Retinal pigment epithelial cell (primary cell): ENCODE measurements around the gene TTLL4.
"Not testable (repeated sequence)": the region's sequence is repeated elsewhere in the genome, so short reads cannot be mapped to it uniquely, and the experiment has no call there.

Experiments used
- DNase-seq: peaks from one replicate; pipeline ENCODE4 v3.0.0-alpha.2; 2010; ENCODE audit warnings: low read depth
- H3K4me3 ChIP-seq: 2 replicates; pipeline ENCODE4 v1.5.1; 2011; ENCODE audit warnings: mild to moderate bottlenecking, low read length, control low read depth, moderate library complexity
- TF ChIP-seq, protein P1 (sequence below): conservative IDR thresholded peaks from 2 replicates; pipeline ENCODE4 v1.5.1; 2011; ENCODE audit warnings: low read depth, low read length, control low read depth, inconsistent platforms

Gene TTLL4

DNA sequence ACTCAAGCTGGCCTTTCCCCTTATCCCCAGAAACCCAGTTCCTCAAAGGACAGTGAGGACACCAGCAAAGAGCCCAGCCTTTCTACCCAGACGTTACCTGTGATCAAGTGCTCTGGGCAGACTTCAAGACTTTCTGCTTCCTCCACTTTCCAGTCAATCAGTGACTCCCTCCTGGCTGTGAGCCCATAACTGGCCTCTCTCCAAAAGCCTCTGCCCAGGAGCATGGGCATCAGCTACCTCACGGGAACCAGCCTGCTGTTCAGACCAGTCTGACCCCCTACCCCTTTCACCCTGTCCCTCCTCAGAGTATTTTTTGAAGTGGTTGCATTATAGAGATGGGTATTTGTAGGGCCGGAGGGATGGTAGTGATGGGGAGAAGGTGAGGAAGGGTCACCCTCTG lies 43.6 kb downstream of the TTLL4 start:
- no peak for DNase-seq
- TF ChIP-seq, protein P1, sequence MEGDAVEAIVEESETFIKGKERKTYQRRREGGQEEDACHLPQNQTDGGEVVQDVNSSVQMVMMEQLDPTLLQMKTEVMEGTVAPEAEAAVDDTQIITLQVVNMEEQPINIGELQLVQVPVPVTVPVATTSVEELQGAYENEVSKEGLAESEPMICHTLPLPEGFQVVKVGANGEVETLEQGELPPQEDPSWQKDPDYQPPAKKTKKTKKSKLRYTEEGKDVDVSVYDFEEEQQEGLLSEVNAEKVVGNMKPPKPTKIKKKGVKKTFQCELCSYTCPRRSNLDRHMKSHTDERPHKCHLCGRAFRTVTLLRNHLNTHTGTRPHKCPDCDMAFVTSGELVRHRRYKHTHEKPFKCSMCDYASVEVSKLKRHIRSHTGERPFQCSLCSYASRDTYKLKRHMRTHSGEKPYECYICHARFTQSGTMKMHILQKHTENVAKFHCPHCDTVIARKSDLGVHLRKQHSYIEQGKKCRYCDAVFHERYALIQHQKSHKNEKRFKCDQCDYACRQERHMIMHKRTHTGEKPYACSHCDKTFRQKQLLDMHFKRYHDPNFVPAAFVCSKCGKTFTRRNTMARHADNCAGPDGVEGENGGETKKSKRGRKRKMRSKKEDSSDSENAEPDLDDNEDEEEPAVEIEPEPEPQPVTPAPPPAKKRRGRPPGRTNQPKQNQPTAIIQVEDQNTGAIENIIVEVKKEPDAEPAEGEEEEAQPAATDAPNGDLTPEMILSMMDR = no peak
- no peak overlapping the region for H3K4me3 ChIP-seq

DNA sequence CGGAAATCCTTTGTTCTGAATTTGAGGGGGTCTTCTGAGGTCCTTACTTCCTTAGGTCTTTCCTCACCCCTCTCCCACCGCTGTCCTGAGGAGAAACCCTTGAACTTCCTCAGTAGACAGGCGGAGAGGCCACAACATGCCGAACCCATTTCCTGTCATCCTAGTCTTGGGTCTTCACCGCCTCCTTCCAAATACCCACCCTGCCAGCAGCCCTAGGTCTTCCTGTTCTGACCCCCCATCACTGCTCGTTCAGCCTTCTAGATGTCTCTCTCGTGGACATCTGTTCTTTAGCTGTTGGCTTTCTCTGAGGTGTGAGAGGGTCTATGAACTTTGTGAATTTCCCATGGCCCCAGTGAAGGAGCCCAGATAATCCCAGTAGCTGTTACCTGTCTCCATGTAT lies 44.1 kb downstream of the TTLL4 start:
- no peak for DNase-seq
- TF ChIP-seq, protein P1 = no peak
- no peak overlapping the region for H3K4me3 ChIP-seq

DNA sequence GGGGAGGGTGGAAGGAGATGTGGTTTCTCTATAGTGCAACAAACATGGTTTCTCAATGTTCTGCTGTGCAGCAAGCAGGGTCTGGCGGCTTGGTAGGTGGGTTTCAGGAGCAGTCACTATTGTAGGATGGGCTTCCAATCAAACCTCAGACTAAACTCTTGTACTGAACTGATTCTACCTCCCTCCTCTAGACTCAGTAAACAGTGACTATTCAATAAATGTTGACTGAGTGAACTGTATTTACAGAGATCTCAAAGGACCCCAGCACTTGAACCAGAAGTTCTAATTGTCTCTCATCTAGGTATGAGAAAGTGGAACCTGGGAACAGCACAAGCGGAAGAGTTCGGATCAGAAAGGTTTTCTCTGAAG lies 44.5 kb downstream of the TTLL4 start:
- no peak for DNase-seq
- TF ChIP-seq, protein P1 = no peak
- no peak overlapping the region for H3K4me3 ChIP-seq

GRCh38 chr2:218755567-218756404 lies 45.2 kb downstream of the TTLL4 start:
- DNase-seq = no peak
- TF ChIP-seq, protein P1 = no peak
- H3K4me3 ChIP-seq = no peak overlapping the region

DNA sequence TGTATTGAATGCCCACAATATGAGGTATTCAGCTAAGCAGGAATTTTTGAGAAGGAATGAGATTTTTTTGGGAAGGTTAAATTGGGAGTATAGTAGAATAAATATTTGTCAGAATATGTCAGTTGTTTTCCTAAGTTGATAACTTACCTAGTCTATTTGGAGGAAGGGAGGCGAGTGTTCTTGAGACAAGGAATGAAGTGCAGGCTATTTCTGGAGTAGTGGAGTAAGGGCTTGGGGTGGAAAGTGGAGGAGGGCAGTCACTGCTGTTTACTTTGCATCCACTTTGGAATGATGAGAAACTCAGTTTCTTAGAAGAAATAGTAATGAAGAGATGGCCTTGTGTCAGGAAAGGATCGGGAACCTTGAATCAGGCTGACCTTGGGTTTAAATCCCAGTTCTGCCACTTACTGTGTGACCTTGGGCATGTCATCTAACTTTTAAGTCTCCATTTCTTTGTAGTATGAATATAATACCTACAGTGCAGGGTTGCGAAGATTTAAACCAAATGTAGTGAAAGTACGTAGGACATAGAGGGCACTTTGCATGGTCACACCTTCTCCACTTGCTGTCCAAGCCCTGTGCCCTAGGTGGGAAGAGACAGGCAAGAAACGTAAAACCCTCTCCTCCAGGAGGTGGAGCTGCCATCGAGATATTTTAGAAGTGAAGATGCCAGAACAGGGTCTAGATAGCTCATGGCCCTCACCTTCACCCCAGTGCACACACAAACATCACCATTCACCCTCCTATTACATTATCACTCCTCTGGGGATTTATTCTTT lies 46.2 kb downstream of the TTLL4 start:
- no peak overlapping the region for H3K4me3 ChIP-seq
- TF ChIP-seq, protein P1 = no peak
- DNase-seq = no peak

DNA sequence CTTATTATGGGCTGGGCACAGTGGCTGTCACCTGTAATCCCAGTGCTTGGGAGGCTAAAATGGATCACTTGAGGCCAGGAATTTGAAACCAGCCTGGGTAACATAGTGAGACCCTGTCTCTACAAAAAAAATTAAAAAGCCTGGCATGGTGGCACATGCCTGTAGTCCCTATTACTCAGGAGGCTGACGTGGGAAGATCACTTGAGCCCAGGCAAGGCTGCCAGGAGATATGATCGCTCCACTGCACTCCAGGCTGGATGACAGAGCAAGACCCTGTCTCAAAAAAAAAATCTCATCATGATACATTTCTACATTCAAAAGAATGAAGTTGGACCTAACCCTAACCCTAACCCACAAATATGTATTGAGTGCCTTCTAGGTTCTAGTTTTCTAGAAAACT lies 51.2 kb downstream of the TTLL4 start:
- TF ChIP-seq, protein P1 = no peak
- no peak overlapping the region for H3K4me3 ChIP-seq

GRCh38 chr2:218772759-218773158 lies 62.1 kb downstream of the TTLL4 start:
- DNase-seq, H3K4me3 ChIP-seq: not testable (repeated sequence)

More for the DNA sequence above, 51.2 kb downstream of the TTLL4 start:
- no peak for DNase-seq
